Sigmoid colon (tissue), 7 donors: ENCODE data around the gene ANTXR1. TPM values are rescaled to one million over a fixed set of nuclear protein-coding genes. Genes with fewer than 3 reads are reported as not detected.

Source experiments
- DNase-seq: peaks from one replicate; pipeline ENCODE4 v3.0.0-alpha.2; 2019
- H3K27ac ChIP-seq, 4 donors: fragments of 200-600 bp; sonication (generic); one replicate each; pipeline ENCODE4 v1.5.1; 2016 to 2019; ENCODE audit warnings: mild to moderate bottlenecking in 1 of 4
- H3K27me3 ChIP-seq, 3 donors: fragments of 200-600 bp; sonication (generic); one replicate each; pipeline ENCODE4 v1.5.1; 2019; ENCODE audit warnings: mild to moderate bottlenecking in 1 of 3
- H3K36me3 ChIP-seq, 4 donors: fragments of 200-600 bp; sonication (generic); one replicate each; pipeline ENCODE4 v1.5.1; 2016 to 2019
- H3K4me1 ChIP-seq, 4 donors: fragments of 200-600 bp; sonication (generic); one replicate each; pipeline ENCODE4 v1.5.1; 2017 to 2019
- H3K4me3 ChIP-seq, 4 donors: fragments of 200-600 bp; sonication (generic); one replicate each; pipeline ENCODE4 v1.5.1; 2017 to 2019; ENCODE audit warnings: mild to moderate bottlenecking in 2 of 4, moderate library complexity in 1 of 4
- H3K9me3 ChIP-seq, 4 donors: fragments of 200-600 bp in 3 of 4; sonication (generic) in 3 of 4; one replicate each; pipeline versions ENCODE4 v1.5.1 to v1.6.1; 2013 to 2019
- EP300 ChIP-seq, 4 donors: sonication (generic); formaldehyde crosslinking; IDR thresholded peaks; one replicate each; pipeline ENCODE4 v1.6.1; 2017; ENCODE audit warnings: antibody characterized with exemption in 4 of 4
- POLR2A ChIP-seq, 2 donors: fragments of 450-650 bp; IDR thresholded peaks; one replicate each; pipeline ENCODE4 v1.6.1; 2016; ENCODE audit warnings: antibody characterized with exemption in 2 of 2, mild to moderate bottlenecking in 2 of 2, moderate library complexity in 2 of 2
- POLR2AphosphoS5 ChIP-seq, 4 donors: sonication (generic); formaldehyde crosslinking; IDR thresholded peaks; one replicate each; pipeline ENCODE4 v1.6.1; 2017; ENCODE audit warnings: antibody characterized with exemption in 4 of 4
- whole genome bisulfite sequencing, 2 donors: extraction: QIAGEN DNeasy Blood & Tissue Kit; methylation state at CpG; one replicate each; pipeline ENCODE4 v1.1.7; 2013; 5-methylcytosine and 5-hydroxymethylcytosine counted together
- intact Hi-C: fragments of 100-400 bp; cut with DNase I; formaldehyde crosslinking; loops from one replicate; pipeline ENCODE4 v1.15.1; 2023
- polyA plus RNA-seq, 3 donors: library from polyadenylated mRNA; stranded (reverse); fragments of 200-250 nt; gene quantifications; one replicate each; pipeline ENCODE4 v1.2.3, GENCODE V29; 2013
- total RNA-seq, 4 donors: library from RNA; depleted of rRNA; stranded (reverse); fragments of >200 nt; gene quantifications; one replicate each; pipeline ENCODE4 v1.1.0, GENCODE V29; 2016
- TF ChIP-seq, protein P1 (sequence below), 4 experiments: fragments of 450-650 bp in 3 of 4; fragments of 200-600 bp in 1 of 4; IDR thresholded peaks; one replicate each; pipeline ENCODE4 v1.5.1; 2016 to 2019; ENCODE audit warnings: antibody characterized with exemption in 4 of 4, mild to moderate bottlenecking in 3 of 4, moderate library complexity in 2 of 4
- donor health status: healthy with polysubstance abuse.
- donor health status: Bipolar disorder and iron deficiency.
- donor health status: healthy.

ANTXR1 gene
- total and polyA plus RNA-seq, 7 donors = 3.0 to 79.8 (median 44.6) TPM

DNA sequence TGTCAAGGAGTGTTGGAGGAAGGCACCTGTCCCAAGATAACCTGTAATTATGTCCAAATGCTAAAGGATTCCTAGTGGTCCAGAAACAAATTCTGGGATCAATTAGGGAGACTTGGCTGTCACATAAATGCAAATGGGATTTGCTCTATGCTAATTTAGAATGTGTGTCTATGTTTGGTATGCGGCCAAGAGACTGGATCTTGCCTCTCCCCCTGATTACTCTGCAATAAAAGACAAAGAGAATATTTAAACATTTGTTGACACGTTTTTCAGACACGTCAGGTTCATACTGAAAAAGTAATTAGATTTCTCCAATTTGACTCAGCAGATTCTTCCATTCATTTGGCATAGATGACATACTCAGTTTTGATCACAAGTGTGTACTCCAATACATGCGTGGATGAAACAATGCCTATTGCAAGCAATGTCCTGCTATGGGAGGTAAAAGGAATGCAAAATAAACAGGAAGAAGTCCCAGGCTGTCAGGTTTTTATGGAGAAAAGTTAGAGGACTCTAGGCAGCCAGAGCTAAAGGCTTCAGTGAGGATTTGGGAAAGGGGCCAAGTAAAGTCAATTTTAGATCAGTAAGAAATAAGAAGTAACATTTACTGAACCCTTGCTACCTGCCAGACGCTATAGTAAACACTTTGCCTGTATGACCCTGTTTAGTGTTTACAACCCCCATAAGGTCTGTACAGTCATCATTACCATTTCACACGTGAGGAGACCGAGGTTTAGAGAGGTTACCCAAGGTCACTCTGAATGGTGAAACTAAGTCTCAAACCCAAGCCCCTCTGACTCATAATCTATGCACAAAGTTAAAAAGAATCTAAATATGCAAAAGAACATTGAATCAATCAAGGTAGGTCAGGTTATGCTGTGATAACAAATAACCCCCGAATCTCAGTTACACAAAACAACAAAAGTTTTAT is 7.8 kb downstream of the ANTXR1 start:
- Histone ChIP-seq H3K27ac (no peak overlapping the region), H3K4me3 (no peak overlapping the region), H3K4me1 (peaks cover 0 to 78% (median 43%) of the 10 kb centered on the region in 4 donors), H3K27me3 (no peaks in the 10 kb centered on the region), H3K36me3 (no peaks in the 10 kb centered on the region), H3K9me3 (no peaks in the 10 kb centered on the region)
- TF ChIP-seq EP300 (IDR thresholded peaks at IDR 0.05) (no peak), POLR2A (IDR thresholded peaks at IDR 0.05) (no peak), POLR2AphosphoS5 (IDR thresholded peaks at IDR 0.05) (no peak)
- TF ChIP-seq, protein P1, sequence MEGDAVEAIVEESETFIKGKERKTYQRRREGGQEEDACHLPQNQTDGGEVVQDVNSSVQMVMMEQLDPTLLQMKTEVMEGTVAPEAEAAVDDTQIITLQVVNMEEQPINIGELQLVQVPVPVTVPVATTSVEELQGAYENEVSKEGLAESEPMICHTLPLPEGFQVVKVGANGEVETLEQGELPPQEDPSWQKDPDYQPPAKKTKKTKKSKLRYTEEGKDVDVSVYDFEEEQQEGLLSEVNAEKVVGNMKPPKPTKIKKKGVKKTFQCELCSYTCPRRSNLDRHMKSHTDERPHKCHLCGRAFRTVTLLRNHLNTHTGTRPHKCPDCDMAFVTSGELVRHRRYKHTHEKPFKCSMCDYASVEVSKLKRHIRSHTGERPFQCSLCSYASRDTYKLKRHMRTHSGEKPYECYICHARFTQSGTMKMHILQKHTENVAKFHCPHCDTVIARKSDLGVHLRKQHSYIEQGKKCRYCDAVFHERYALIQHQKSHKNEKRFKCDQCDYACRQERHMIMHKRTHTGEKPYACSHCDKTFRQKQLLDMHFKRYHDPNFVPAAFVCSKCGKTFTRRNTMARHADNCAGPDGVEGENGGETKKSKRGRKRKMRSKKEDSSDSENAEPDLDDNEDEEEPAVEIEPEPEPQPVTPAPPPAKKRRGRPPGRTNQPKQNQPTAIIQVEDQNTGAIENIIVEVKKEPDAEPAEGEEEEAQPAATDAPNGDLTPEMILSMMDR (IDR thresholded peaks at IDR 0.05) = no peak
- DNase-seq = no peak
- intact Hi-C loops = no loop called here
- WGBS, 2 donors = 12 to 59% methylated on average over 8 of the region's 8 CpGs

DNA sequence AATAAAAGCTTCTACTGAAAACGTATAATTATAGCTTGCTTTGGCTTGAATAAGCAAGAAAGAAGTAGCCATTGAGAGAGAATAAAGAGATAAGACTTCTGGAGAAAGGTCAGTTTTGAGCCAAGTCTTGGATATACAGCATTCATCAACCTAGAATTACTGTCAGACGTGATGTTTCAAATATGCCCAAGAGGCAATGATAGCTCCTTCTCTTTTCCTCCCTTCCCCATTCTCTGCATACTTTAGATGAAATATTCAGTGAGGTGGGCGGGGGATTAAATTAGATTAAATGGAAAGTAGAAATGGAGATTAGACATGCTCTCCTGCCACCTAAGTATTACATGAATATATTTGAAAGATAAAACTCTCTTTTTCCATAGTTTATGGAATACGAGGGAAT is 8.7 kb downstream of the ANTXR1 start:
- peaks cover 0 to 78% (median 46%) of the 10 kb centered on the region in 4 donors for H3K4me1 ChIP-seq
- intact Hi-C loops = no loop called here
- 76 to 84% methylated on average over 4 of the region's 4 CpGs for WGBS, 2 donors

DNA sequence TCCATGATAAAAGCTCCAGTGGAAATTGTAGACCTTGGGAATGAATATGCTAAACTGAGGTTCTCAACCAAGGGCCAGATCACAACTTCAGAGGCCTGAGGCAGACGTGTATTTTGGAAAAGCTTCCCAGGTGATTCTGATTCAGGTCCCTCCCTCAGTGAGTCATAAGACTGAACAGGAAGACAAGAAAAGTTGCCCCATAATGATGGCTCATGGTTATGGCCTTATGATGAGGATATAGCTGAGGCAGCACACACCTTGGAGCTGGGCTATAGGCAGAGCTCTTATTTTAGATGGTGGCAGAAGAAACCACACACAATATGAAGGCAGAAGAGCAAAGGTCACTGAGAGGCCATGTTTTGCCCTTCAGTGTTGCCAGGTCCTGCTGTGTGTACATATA is 9.6 kb downstream of the ANTXR1 start:
- TF ChIP-seq POLR2A (IDR thresholded peaks at IDR 0.05) (no peak), POLR2AphosphoS5 (IDR thresholded peaks at IDR 0.05) (no peak), EP300 (IDR thresholded peaks at IDR 0.05) (no peak)
- TF ChIP-seq, protein P1 (IDR thresholded peaks at IDR 0.05) = no peak
- no peaks in the 10 kb centered on the region for H3K36me3 ChIP-seq
- DNase-seq = no peak
- intact Hi-C loops = no loop called here
- no peaks in the 10 kb centered on the region for H3K27me3 ChIP-seq
- H3K9me3 ChIP-seq = no peaks in the 10 kb centered on the region
- H3K4me1 ChIP-seq = peaks cover 0 to 73% (median 45%) of the 10 kb centered on the region in 4 donors
- H3K4me3 ChIP-seq = no peak overlapping the region
- 64 to 78% methylated on average over 1 of the region's 1 CpG for WGBS, 2 donors
- H3K27ac ChIP-seq = no peak overlapping the region

More for the DNA sequence above, 8.7 kb downstream of the ANTXR1 start:
- no peaks in the 10 kb centered on the region for H3K9me3 ChIP-seq
- TF ChIP-seq, protein P1 (IDR thresholded peaks at IDR 0.05) = no peak
- TF ChIP-seq EP300 (IDR thresholded peaks at IDR 0.05) (no peak), POLR2A (IDR thresholded peaks at IDR 0.05) (no peak), POLR2AphosphoS5 (IDR thresholded peaks at IDR 0.05) (no peak)
- H3K27me3 ChIP-seq = no peaks in the 10 kb centered on the region
- H3K27ac ChIP-seq = no peak overlapping the region
- no peaks in the 10 kb centered on the region for H3K36me3 ChIP-seq
- no peak overlapping the region for H3K4me3 ChIP-seq
- DNase-seq = no peak

DNA sequence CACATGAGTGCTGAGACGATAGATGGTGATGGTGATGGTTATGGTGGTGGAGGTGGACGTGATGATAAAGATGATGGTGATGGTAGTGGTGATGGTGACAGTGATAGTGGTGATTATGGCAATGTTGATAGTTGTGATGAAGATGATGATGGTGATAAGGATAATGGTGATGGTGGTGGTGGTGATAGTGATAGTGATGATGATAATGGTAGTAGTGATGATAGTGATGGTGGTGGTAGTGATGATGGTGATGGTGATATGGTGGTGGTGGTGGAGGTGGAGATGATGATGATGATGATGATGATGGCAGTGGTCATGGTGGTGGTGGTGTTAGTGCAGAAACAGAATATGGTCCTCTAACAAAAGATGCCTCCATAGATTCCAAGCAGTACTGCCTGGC is 10.3 kb downstream of the ANTXR1 start:
- no peaks in the 10 kb centered on the region for H3K36me3 ChIP-seq
- DNase-seq = no peak
- intact Hi-C loops = no loop called here
- no peak for TF ChIP-seq EP300 (IDR thresholded peaks at IDR 0.05)
- TF ChIP-seq POLR2A (IDR thresholded peaks at IDR 0.05) = no peak
- no peak for TF ChIP-seq POLR2AphosphoS5 (IDR thresholded peaks at IDR 0.05)
- TF ChIP-seq, protein P1 (IDR thresholded peaks at IDR 0.05) = no peak
- WGBS, 2 donors = 91 to 92% methylated on average over 2 of the region's 2 CpGs
- H3K27ac ChIP-seq = no peak overlapping the region
- no peak overlapping the region for H3K4me3 ChIP-seq
- H3K9me3 ChIP-seq = no peaks in the 10 kb centered on the region
- H3K4me1 ChIP-seq = peaks cover 0 to 67% (median 41%) of the 10 kb centered on the region in 4 donors
- H3K27me3 ChIP-seq = no peaks in the 10 kb centered on the region
